GM12878 (cell line): ENCODE data around the gene TERB2. TPM values are rescaled to one million over a fixed set of nuclear protein-coding genes. Genes with fewer than 3 reads are reported as not detected.
"Not testable (repeated sequence)": the region's sequence is repeated elsewhere in the genome, so short reads cannot be mapped to it uniquely, and the experiment has no call there.

Source experiments
- ATAC-seq: fragments of 200-7000 bp; cut with Tn5 transposase; 3 replicates; pipeline ENCODE4 v1.9.1; 2020; ENCODE audit warnings: mild to moderate bottlenecking, moderate library complexity
- BruUV-seq: library from RNA; stranded (reverse); fragments of 400-500 nt; replicated peaks from 2 replicates; lab custom pipeline; 2021; lab: Mats Ljungman, UMichigan
- CTCF ChIA-PET: fragments of 300-600 bp; sonication (Branson Sonifier 250); formaldehyde crosslinking; extraction: SDS; loops from one replicate; lab custom pipeline; 2021; ENCODE audit warnings: inconsistent platforms; lab: Yijun Ruan, JAX
- POLR2A ChIA-PET: fragments of 350-600 bp; formaldehyde crosslinking; extraction: SDS; loops from one replicate; lab custom pipeline; 2021; ENCODE audit warnings: inconsistent platforms; lab: Charles Lee
- RAD21 ChIA-PET: fragments of 300-600 bp; sonication (Branson Sonifier 250); formaldehyde crosslinking; loops from one replicate; lab custom pipeline; 2023; ENCODE audit warnings: antibody characterized with exemption; ENCODE audit not compliant: unreplicated experiment; lab: Charles Lee
- SMC1A ChIA-PET: fragments of 300-600 bp; sonication (Branson Sonifier 250); formaldehyde crosslinking; loops from one replicate; lab custom pipeline; 2023; ENCODE audit not compliant: unreplicated experiment, uncharacterized antibody; lab: Charles Lee
- DNase-seq: peaks from one replicate; pipeline ENCODE4 v3.0.0-alpha.2; 2011; ENCODE audit warnings: low read depth, low spot score
- FAIRE-seq: peaks from 3 replicates; lab custom pipeline; 2011; peaks lifted over from hg19 to GRCh38; lab: Jason Lieb, UNC
- H2AFZ ChIP-seq: 2 replicates; pipeline ENCODE4 v1.6.0; 2011; ENCODE audit warnings: low read depth, low read length, control low read depth; ENCODE audit not compliant: control insufficient read depth
- H3K27ac ChIP-seq: 2 replicates; pipeline ENCODE4 v1.5.1; 2011; ENCODE audit warnings: control low read depth; ENCODE audit not compliant: control insufficient read depth, insufficient read depth
- H3K27me3 ChIP-seq, 2 experiments: replicated peaks in 1 of 2; 2 replicates each; pipeline versions ENCODE4 v1.6.0 to v1.6.1; 2011; ENCODE audit warnings: low read length in 1 of 2; ENCODE audit not compliant: control insufficient read depth in 2 of 2, insufficient read depth in 2 of 2
- H3K36me3 ChIP-seq, 2 experiments: 2 replicates each; pipeline ENCODE4 v1.5.1; 2011; ENCODE audit warnings: low read length in 1 of 2; ENCODE audit not compliant: control insufficient read depth in 2 of 2, insufficient read depth in 2 of 2
- H3K4me1 ChIP-seq: 2 replicates; pipeline ENCODE4 v1.6.1; 2011; ENCODE audit warnings: mild to moderate bottlenecking, low read length, moderate library complexity, mixed read lengths; ENCODE audit not compliant: control insufficient read depth, insufficient read depth
- H3K4me2 ChIP-seq: 2 replicates; pipeline ENCODE4 v1.6.0; 2011; ENCODE audit warnings: control low read depth; ENCODE audit not compliant: control insufficient read depth, insufficient read depth
- H3K4me3 ChIP-seq: fragments of 200-600 bp; sonication (generic); 2 replicates; pipeline ENCODE4 v1.5.1; 2016
- H3K79me2 ChIP-seq: 2 replicates; pipeline ENCODE4 v1.6.0; 2011; ENCODE audit warnings: low read length; ENCODE audit not compliant: control insufficient read depth, insufficient read depth
- H3K9ac ChIP-seq: 2 replicates; pipeline ENCODE4 v1.8.0; 2011; ENCODE audit warnings: low read length, control low read depth, mixed read lengths; ENCODE audit not compliant: control insufficient read depth, insufficient read depth
- H3K9me3 ChIP-seq: replicated peaks from 3 replicates; pipeline ENCODE4 v1.5.1; 2011; ENCODE audit warnings: mild to moderate bottlenecking, low read length; ENCODE audit not compliant: control insufficient read depth, insufficient read depth
- H4K20me1 ChIP-seq: 2 replicates; pipeline ENCODE4 v1.6.0; 2011; ENCODE audit not compliant: control insufficient read depth, insufficient read depth
- ATF2 ChIP-seq: IDR thresholded peaks from 2 replicates; pipeline ENCODE4 v1.6.1; 2012; ENCODE audit warnings: low read length, inconsistent platforms
- ATF7 ChIP-seq: fragments of 450-650 bp; IDR thresholded peaks from 2 replicates; pipeline ENCODE4 v1.6.1; 2016; ENCODE audit warnings: low read depth, mild to moderate bottlenecking
- BHLHE40 ChIP-seq, 2 experiments: fragments of 450-650 bp in 1 of 2; IDR thresholded peaks; 2 replicates each; pipeline ENCODE4 v1.6.1; 2011 to 2017; ENCODE audit warnings: low read depth in 2 of 2, borderline replicate concordance in 1 of 2, improper control_type of control experiment in 1 of 2, low read length in 1 of 2, mild to moderate bottlenecking in 1 of 2
- CREB1 ChIP-seq: IDR thresholded peaks from 2 replicates; pipeline ENCODE4 v1.6.1; 2012; ENCODE audit warnings: low read depth, mild to moderate bottlenecking, inconsistent platforms
- DPF2 ChIP-seq: fragments of 450-650 bp; IDR thresholded peaks from 2 replicates; pipeline ENCODE4 v1.6.1; 2017; ENCODE audit warnings: mild to moderate bottlenecking
- EGR1 ChIP-seq, 2 experiments: IDR thresholded peaks; 1 replicate in 1 of 2; 2 replicates in 1 of 2; pipeline ENCODE4 v1.6.1; 2011 to 2012; ENCODE audit warnings: low read depth in 2 of 2, low read length in 2 of 2, borderline replicate concordance in 1 of 2, mild to moderate bottlenecking in 1 of 2, moderate library complexity in 1 of 2
- IKZF1 ChIP-seq: fragments of 450-650 bp; conservative IDR thresholded peaks from 2 replicates; pipeline ENCODE4 v1.6.1; 2017; ENCODE audit warnings: antibody characterized with exemption, mild to moderate bottlenecking
- IKZF2 ChIP-seq, 2 experiments: fragments of 450-650 bp; IDR thresholded peaks; 2 replicates each; pipeline ENCODE4 v1.6.1; 2017; ENCODE audit warnings: mild to moderate bottlenecking in 2 of 2, moderate library complexity in 2 of 2
- JUNB ChIP-seq: IDR thresholded peaks from 2 replicates; pipeline ENCODE4 v1.6.1; 2016; ENCODE audit warnings: antibody characterized with exemption, mild to moderate bottlenecking
- MEF2A ChIP-seq: IDR thresholded peaks from 2 replicates; pipeline ENCODE4 v1.6.1; 2011; ENCODE audit warnings: low read depth, mild to moderate bottlenecking, low read length, moderate library complexity; ENCODE audit not compliant: insufficient read depth
- MEF2B ChIP-seq: fragments of 450-650 bp; IDR thresholded peaks from 2 replicates; pipeline ENCODE4 v1.6.1; 2018; ENCODE audit warnings: mild to moderate bottlenecking, moderate library complexity; ENCODE audit not compliant: partially characterized antibody, poor library complexity, severe bottlenecking
- MTA2 ChIP-seq: fragments of 450-650 bp; IDR thresholded peaks from 2 replicates; pipeline ENCODE4 v1.6.1; 2016; ENCODE audit warnings: low read depth, mild to moderate bottlenecking, moderate library complexity
- NFIC ChIP-seq: IDR thresholded peaks from 2 replicates; pipeline ENCODE4 v1.6.1; 2012; ENCODE audit warnings: low read depth, mild to moderate bottlenecking, inconsistent platforms, low read length, moderate library complexity
- RUNX3 ChIP-seq: IDR thresholded peaks from 2 replicates; pipeline ENCODE4 v1.6.1; 2012; ENCODE audit warnings: low read length, inconsistent platforms
- SPI1 ChIP-seq: IDR thresholded peaks from 2 replicates; pipeline ENCODE4 v1.6.1; 2011; ENCODE audit warnings: low read depth, mild to moderate bottlenecking, low read length, moderate library complexity, borderline replicate concordance; ENCODE audit not compliant: insufficient read depth
- WGBS: methylation state at CpG from one replicate; pipeline ENCODE4 v1.1.6; 2016; ENCODE audit warnings: low lambda C conversion rate; ENCODE audit not compliant: insufficient replicate concordance, insufficient coverage; ENCODE audit errors: missing lambda C conversion rate; 5-methylcytosine and 5-hydroxymethylcytosine counted together
- in situ Hi-C: fragments of 300-500 bp; cut with MboI; formaldehyde crosslinking; loops from 9 replicates; pipeline ENCODE4 v1.14.3; 2018; ENCODE audit warnings: mixed read lengths
- intact Hi-C: fragments of 100-400 bp; cut with micrococcal nuclease; formaldehyde crosslinking; loops from one replicate; pipeline ENCODE4 v1.14.2; 2022; ENCODE audit not compliant: unreplicated experiment
- polyA plus RNA-seq, 11 experiments: library from polyadenylated mRNA; depleted of rRNA in 4 of 11; unstranded in 6 of 11; stranded (reverse) in 5 of 11; fragments of >200 nt; fragmentation: Nextera tagmentation in 4 of 11; fragmentation: Illumina TruSeq in 1 of 11; extraction: Ambion mirVana in 4 of 11; extraction: Trizol in 1 of 11; gene quantifications; 1 replicate in 1 of 11; 2 replicates in 10 of 11; pipeline versions ENCODE4 v1.2.1 to v1.2.3, GENCODE V29; 2011 to 2016; ENCODE audit warnings: inconsistent platforms in 2 of 11, missing spikeins in 2 of 11, low read depth in 1 of 11
- total RNA-seq, 4 experiments: library from RNA; depleted of rRNA in 3 of 4; stranded (reverse); fragments of >200 nt in 3 of 4; fragmentation: Illumina TruSeq in 1 of 4; extraction: Trizol in 1 of 4; gene quantifications; 2 replicates each; pipeline versions ENCODE4 v1.2.1 to v1.2.3, GENCODE V29; 2013 to 2021

Gene TERB2
- total and polyA plus RNA-seq, 10 of the 15 experiments (the other 5 are each of a cell fraction or from before 2014, with no cell fraction given), result not detected

GRCh38 chr15:45001180-45001579, 44.7 kb downstream of the TERB2 start:
- in situ Hi-C loops, SMC1A ChIA-PET, FAIRE-seq, H3K36me3 ChIP-seq, H3K4me2 ChIP-seq, RAD21 ChIA-PET, BruUV-seq, H4K20me1 ChIP-seq, POLR2A ChIA-PET, intact Hi-C loops, H3K27me3 ChIP-seq, CTCF ChIA-PET, ATAC-seq, H3K9ac ChIP-seq, H2AFZ ChIP-seq, H3K27ac ChIP-seq, H3K4me3 ChIP-seq, H3K79me2 ChIP-seq, H3K9me3 ChIP-seq, DNase-seq, H3K4me1 ChIP-seq: not testable (repeated sequence)
- 32% methylated on average over 1 of the region's 1 CpG for WGBS

- H3K27me3 ChIP-seq, BruUV-seq, H2AFZ ChIP-seq, in situ Hi-C loops, H3K4me3 ChIP-seq, H3K4me2 ChIP-seq, intact Hi-C loops, H3K9me3 ChIP-seq, H3K27ac ChIP-seq, H3K79me2 ChIP-seq, H3K4me1 ChIP-seq, H3K36me3 ChIP-seq, DNase-seq, POLR2A ChIA-PET, H3K9ac ChIP-seq, H4K20me1 ChIP-seq: not testable (repeated sequence)
- peak; percentile 84 for FAIRE-seq
- ChIA-PET CTCF (interaction anchor here (1.3 to 2.5 kb wide), 2 partner anchors 15 to 33 kb away, joined by 3 to 6 read pairs; no protein-coding TSS in a partner anchor), RAD21 (interaction anchor here (1.2 kb wide), 1 partner anchor 29 kb away, joined by 3 read pairs; no protein-coding TSS in a partner anchor), SMC1A (interaction anchor here (0.9 to 1.3 kb wide), 3 partner anchors 20 to 122 kb away, joined by 3 to 4 read pairs (median 3); partner anchors contain the start of gene SORD)
- 0% methylated on average over 2 of the region's 2 CpGs for WGBS
- ATAC-seq, result peak; percentile 76
- TF ChIP-seq MEF2A, result 0 out of 2 replicates have a peak, but pooled peaks have one; percentile 35
- peak; percentile 57 to 72 for TF ChIP-seq BHLHE40 (IDR thresholded peaks at IDR 0.05; ENCODE audit: borderline replicate concordance in 1 of 2, low read depth in 2 of 2, low read length in 1 of 2)
- TF ChIP-seq RUNX3, result peak; percentile 31
- TF ChIP-seq CREB1, result peak; percentile 19; the same call in 1 of the 2 replicates
- TF ChIP-seq ATF2, result 0 out of 2 replicates have a peak, but pooled peaks have one; percentile 28
- TF ChIP-seq MTA2, result peak; percentile 26; the same call in 1 of the 2 replicates
- peak in 1 of 2 experiments; percentile 46; a peak in 1 of 3 replicates for TF ChIP-seq EGR1 (IDR thresholded peaks at IDR 0.05; ENCODE audit: borderline replicate concordance in 1 of 2, low read depth in 2 of 2, low read length in 2 of 2)
- peak; percentile 45; the same call in 1 of the 2 replicates for TF ChIP-seq JUNB
- TF ChIP-seq IKZF1, result 0 out of 2 replicates have a peak, but pooled peaks have one; percentile 19
- TF ChIP-seq IKZF2 (IDR thresholded peaks at IDR 0.05), result peak in 1 of 2 experiments; percentile 39; a peak in 1 of 4 replicates
- TF ChIP-seq ATF7, result peak; percentile 38; the same call in 1 of the 2 replicates
- TF ChIP-seq MEF2B, result peak; percentile 43
- TF ChIP-seq NFIC, result peak; percentile 71; the same call in 1 of the 2 replicates
- peak; percentile 56 for TF ChIP-seq DPF2
- peak; percentile 78 for TF ChIP-seq SPI1
These were observed 47.4 kb downstream of the TERB2 start for GRCh38 chr15:45003731-45004410.
